NCI-H2227 (cell line): Measurements from ENCODE around the gene LINC01488.

Experiments used
- DNase-seq: peaks from one replicate; lab custom pipeline; 2025; ENCODE audit not compliant: unreplicated experiment; lab: John Stamatoyannopoulos, UW

Gene LINC01488

DNA sequence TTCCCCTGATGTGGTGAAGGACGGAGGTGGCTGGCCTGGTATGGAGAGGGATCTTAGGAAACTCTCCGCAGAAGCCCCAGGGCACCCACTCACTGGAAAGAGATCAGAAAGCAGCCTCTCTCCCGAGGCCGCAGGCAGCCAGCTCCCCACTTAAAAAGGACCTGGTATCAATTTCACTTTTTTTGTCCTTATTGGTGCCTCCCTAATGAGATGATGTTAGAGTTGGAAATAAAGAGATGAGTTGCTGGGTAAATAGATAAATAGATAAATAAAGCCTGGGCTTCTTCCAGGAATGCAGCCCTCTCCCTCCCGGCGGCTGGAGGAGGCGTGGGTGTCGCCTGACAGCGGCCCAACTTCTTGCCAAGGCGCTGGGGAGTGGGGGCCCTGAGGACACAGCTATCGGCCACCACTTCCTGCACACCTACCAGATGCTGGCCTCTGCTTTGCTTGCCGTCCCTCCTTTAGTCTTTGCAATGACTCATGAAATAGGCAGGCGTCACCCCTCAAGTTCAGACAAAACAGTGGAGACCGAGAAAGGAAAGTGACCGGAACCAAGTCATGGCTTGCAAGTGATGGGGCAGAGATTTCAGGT lies 42.9 kb downstream of the LINC01488 start:
- no peak for DNase-seq

DNA sequence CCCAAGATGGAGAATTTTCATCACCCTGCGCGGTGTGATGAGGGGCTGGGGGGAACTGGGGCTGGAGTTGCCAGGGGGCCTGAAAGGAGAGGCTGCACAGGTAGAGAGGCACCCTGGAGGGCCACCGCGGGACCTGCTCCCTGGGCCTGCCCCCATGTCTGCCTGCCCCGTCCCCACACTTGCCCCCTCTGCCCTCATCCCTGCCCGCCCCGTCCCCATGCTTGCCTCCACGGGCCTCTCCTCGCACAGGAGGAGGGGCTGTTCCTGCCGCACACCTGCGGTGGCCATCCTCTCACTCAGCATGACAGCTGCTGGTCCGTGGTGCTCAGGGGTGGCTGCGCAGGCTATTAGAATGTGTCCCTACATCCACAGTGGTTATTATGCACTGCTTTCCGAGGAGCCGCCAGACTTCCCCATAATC lies 43.5 kb downstream of the LINC01488 start:
- DNase-seq, result no peak

DNA sequence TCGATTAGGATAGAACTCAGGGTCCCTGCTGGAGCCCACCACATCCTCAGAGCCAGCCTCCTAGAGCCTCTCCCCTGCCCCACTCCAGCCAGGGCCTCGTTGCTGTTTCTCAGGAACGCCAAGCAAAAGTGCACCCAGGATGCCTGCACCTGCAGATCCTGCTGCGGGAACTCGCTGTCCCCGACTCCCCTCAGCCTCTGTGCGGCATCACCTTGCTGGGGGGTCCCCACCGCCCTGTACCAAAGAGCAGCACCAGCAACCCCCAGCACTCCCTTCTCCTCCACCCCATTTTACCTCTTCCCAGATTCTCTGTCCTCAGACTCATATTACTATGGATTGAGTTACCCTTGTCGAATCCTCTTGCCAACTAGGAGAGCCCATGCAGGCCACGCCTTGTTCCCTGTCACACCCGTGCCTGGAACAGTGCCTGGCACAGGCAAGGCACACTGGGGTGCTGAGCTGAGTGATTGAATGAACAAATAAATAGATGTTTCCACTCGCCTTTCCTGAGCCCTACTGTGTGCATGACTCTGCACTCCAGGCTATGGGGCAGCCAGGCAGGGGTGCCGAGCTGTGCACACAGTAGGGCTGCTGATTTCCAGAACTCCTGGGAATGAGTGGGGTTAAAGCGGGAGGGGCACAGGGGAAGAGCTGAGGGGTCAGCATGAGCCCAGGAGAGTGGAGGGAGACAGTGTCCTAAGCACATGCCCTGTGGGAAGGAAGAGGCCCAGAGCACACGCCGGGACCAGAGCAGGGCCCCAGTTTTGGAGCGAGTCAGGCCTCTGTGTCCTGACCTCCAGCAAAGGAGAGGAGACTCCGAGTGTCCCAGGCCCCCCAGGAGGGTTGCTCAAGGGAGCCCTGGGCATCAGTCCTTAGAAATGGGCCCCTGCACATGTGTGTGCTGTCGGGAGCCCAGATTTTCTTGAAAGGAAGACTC lies 44.3 kb downstream of the LINC01488 start:
- DNase-seq, result no peak

DNA sequence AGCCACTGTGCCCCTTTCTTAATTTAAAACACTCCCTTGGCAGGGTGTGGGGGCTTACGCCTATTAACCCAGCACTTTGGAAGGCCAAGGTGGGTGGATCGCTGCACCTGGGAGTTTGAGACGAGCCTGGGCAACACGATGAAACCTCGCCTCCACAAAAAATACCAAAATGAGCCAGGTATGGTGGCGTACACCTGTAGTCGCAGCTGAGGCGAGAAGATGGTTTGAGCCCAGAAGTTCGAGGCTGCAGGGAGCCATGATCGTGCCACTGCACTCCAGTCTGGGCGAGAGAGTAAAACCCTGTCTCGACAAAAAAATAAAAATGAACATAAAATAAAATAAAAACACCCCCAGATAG lies 45.0 kb downstream of the LINC01488 start:
- no peak for DNase-seq

DNA sequence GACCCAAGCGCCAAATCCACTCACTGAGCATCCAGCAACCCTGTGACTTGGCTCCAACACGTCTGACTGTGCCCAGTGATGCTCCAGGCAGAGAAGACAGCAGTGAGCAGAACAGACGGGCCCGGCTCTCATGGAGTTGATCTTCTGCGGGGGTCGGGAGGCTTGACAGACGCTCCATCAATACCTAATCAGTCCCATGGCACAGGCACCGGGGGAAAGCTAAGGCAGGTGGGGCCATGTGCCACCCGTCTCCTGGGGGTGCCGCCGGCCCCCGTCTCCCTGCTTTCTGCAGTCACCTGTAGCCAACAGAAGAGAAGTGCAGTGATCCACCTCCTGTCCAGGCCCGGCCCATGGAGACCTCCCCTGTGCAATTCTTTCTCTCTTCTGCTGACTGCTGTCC lies 47.5 kb downstream of the LINC01488 start:
- DNase-seq, result no peak

DNA sequence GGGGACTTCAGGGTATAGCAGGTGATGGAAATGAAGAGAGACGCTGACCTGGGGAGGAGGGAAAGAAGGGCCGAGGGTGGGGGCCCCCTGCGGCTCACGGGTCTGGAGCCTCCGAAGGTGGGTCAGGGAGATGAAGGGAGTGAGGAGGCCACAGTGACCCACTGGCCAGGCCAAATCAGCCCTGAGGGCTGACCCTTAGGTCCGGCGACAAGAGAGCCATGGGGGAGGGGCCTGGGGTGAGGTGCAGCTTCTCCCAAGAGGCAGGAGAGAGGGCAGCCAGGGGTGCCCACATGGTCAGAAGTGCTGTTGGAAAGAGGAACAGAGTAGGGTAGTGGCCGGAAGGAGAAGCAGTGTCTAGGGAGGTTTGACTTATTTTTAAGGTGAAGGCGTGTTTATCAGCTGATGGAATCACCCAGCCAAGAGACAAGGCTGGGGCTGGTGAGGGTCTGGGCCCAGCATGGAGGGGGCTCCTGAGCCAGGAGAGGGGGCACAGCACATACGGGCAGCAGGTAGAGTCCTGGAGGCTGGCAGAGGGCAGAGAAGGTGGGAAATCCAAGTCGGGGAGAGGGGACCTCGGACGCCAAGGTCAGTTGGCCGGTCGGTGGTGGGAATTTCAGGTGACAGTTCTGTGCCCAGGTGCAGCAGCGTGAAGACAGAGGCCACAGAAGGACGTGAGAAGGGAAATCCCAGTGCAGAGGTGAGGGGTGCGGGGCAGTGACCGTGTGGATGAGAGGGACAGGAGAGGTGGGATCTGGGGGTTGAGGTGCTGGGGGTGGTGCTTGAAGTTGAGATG lies 49.0 kb downstream of the LINC01488 start:
- DNase-seq, result no peak

DNA sequence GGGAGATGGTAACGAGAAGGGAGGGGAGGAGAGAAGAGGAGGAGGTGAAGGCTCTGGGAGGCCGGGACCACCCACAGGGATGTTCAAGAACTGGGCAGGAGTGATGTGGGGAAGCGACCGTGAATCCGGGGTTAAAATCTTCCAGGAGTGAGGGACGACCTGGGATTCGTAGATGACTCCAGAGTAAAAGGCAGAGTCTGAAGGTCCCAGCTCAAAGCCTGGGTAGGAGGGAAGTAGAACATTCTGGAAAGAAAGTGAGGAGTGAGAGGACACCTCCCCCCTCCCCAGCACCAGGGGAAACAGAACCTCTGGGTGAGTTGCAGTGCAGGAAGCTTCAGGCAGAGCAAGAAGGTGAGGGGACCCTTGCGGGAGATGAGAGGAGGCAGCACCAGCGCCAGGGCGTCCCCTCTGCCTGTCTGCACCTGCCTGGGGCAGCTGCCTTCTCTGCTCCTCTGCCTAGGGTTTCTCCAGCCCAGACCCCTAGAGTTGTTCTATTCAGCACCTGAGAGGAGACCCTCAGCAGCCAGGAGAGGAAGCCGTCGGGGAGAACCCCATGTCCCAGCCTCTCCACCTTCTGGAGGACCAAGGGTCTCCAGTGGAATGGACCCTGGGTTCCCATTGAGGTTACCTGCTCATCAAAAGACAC lies 49.7 kb downstream of the LINC01488 start:
- DNase-seq, result no peak

DNA sequence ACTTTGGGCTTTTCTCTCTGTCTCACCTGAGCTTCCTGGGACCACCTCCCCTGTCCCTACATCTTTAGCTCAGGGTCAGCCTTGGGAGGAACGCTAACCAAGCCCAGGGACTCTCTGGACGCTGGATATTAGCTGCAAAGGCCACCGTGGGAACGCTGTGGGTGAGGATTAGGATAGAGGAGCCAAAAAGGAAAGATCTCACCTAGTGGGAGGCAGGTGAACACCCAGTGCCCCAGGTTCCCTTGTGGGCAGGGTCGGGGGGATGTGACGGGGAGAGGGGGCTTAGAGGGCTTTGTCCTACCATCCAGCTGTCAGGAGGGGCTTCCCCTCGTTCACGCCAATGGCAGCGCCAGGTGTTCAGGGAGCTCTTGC lies 50.2 kb downstream of the LINC01488 start:
- no peak for DNase-seq

DNA sequence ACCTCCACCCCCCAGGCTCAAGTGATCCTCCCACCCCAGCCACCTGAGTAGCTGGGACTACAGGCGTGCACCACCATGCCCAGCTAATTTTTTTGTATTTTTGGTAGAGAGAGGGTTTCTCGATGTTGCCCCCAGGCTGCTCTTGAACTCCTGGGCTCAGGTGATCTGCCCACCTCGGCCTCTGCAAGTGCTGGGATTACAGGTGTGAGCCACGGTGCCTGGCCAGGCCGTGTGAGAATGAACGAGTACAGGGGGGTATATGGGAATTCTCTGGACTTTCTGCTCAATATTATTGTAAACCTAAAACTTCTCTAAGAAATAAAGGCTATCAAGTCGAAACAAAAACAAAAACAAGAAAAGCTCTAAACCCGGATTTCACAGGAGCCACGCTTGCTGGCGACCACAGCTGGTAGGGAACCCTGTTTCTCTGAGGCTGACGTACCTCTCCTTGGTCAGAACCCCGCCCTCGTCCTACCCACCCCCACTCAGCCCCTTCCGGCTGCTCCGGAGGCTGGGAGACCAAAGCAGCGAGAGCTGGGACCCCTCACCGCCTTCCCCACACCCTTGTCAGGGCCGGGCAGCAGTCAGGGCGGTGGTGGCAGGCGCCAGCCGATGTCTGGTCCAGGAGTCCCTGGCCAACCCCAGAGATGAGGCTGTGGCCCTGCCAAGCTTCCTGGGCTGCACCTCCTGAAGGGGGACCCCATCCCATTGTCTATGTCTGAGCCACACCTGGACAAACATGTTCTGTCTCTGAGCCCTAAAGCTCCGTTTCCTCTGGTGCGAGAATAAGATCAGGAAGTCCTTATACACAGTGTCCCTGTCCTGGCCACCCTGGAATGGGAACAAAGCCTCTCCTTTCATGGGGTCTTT lies 52.1 kb downstream of the LINC01488 start:
- DNase-seq, result no peak

DNA sequence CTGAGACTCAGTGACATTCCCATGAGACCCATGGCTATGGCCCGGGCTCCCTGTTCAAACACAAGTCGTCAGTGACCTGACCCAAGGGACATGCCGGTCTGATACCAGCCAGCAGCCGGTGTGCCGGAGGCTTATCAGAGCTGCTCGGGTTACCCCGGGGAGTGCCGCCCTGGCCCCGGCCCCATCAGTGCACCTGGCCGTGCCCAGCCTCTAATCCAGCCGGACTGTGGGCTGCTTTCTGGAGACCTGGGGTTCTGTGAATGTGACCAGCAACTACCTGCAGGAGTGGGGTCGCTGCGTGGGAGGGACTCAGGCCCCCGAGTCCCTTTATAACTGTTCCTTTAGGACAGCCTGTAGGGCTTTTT lies 52.7 kb downstream of the LINC01488 start:
- DNase-seq, result no peak

DNA sequence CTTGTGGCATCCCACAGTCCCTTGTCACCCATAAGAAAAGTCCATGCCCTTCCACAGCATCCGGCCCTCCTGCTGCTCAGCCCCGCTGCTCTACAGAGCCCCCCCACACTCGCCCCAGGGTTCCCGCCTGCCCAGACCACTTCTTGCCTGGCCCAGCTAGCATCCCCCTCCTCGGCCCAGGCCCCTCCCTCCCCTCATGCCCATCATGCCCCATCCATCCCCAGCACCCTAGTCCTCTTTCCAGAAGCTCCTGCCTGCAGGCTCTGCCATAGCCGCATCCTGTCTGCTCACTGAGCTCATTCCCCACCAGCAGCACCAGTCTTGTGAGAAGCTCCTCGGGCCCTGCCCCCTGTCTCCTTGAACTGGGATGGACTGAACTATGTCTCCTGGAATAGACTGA lies 54.4 kb downstream of the LINC01488 start:
- DNase-seq, result no peak

DNA sequence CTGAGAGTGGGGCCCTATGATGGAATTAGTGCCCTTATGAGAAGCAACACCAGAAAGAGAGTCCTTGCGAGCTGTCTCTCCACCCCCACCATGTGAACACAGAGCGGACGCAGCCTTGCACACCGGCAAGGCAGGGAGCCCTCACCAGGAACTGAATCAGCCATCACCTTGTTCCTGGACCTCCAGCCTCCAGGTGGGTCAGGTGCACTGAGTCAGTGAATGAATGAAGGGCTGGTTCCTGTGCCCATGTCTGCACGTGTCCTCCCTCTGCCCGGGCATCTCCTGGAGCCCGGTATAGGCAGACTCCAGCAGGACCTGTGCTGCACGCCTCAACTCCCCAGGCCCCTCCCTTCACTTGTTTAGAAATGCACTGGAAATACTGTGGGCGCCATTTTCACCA lies 54.9 kb downstream of the LINC01488 start:
- DNase-seq, result no peak

DNA sequence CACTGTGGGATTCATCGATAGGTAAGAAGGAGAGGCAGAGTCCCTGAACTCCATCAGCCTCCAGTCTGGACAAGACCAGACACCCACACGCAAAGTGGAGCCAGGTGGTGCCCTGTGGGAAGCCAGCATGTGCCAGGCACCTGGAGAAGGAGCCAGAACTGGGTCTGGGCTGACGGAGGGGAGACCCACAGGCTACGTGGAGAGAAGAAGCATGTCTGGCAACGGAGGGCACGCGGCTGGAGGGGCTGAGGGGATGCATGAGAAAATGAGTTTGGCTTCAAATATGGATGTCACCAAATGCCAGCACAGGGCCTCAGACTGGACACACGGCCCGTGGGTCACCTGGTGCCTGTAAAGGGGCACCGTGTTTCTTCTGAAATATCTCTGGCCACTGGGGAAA lies 55.7 kb downstream of the LINC01488 start:
- no peak for DNase-seq

DNA sequence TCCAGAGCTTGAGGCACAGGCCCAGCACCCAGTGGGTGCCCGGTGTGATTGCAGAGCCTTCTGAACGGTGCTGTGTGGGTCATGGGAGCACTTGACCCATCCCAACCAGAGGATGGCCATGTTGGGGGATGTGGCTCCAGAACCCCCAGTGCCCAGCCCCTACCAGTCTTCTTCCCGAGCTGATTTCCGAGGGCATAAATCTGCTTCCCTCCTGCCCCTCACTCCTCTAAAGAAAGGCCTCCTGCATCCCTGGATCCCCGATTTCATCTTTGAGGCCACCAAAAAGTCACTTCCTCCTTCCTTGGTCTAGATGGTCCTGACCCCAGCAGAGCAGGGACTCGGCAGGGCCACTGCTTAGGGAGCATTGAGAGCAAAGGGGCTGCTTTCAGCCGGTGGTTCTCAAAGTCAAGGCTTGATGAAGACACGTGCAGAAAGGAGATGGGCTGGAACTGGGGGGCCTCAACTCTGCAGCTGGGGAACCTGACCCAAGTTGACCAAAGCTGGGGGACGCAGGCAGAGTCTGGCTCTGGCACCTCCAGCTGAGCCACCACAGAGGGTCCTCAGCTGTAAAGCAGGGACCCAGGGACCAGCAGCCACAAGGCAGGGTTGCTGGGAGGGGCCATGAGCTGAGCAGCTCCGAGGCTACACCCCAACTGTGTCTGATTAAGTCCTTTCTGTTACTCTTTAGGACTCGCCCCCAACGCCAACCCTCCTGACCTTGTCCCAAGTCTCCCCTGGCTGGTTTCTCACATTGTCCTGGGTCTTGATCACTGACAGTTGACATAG lies 56.6 kb downstream of the LINC01488 start:
- DNase-seq, result no peak

DNA sequence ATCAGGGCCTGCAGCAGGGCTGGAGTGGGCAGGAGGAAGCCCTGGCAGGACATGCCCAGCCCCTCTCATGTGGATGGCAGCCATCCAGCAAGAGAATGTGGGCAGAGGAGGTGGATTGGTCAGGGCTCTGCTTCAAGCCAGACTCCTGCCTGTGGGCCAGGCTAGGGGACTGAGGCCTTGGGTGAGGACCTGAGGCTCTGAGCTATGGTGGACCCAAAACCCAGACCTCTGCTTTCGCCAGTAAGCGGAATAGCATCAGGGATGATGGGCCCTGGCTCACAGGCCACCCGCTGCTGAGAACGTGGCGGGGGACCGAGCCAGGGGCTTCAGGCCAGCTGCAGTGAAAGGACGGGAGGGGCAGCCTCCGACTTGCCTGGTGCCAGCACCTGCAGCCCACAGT lies 57.4 kb downstream of the LINC01488 start:
- DNase-seq, result no peak

DNA sequence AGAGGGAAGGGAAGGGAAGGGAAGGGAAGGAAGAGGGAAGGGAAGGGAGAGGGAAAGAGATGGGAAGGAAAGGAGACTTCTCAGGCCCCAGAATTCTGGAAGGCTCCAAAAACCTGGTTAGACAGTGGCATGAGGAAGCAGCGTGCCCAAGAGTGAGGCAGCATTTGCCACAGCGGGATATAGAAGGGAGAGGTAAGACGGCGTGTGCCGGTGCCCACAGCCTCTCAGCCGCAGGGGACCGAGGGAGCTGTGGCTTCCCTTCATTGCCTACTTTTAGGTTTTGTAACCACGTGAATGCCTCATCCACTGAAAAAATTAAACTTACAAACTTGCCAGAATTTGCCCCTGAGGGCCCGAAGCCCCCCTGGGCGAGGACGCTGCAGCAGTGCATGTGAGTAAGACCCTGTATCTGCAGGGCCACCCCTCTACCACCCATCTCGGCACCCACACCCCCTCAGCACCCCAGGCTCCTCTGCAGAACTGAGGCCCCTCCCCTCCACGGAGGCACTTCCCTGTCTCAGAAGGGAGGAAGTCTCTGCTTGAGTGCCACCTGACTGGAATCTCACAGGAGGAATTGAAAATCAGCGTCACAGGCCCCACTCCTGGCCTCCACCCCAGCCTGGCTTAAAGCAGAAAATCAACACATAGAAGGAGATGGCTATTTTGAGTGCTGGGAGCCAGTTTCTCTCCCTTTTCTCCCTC lies 58.1 kb downstream of the LINC01488 start:
- DNase-seq, result no peak

DNA sequence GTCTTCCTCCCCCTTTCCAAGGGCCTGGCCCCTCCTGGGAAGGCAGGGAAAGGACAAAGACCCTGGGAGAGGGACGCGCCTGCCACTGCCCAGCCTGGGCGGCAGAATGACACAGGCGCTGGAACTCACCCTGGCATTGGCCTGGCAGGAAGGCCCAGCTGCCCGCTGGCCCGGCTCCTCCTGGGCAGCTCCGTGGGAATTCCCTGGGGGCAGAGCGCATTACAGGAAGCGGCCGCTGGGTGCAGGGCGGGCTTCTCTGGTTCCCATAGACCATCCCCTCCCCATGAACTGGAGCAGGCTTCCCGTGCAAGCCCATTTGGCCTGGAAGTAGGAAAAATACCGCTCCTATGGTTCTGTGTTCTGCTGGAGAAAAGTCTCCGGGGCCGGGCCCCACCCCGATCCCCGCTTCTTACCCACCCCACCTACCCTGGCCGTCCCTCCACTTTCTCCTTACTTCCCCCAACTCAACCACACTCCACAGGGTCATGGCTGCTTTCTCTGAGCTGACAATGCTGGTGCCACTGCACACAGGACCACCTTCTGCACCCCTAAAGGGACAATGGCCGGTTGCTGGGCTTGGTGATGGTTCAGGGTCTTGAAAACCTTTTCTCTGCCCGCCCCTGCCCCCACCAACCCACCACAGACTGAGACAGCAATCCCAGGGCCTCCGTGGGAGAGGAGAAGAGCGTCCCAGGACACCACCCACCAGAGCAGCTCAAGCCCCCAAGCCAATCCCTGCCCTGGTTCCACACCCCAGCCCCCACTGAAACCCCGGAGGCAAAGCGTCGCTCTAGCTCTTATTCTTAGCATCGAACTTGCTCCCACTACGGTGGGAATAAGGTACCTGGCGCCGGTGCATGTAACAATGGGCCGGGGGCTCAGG lies 58.9 kb downstream of the LINC01488 start:
- no peak for DNase-seq

DNA sequence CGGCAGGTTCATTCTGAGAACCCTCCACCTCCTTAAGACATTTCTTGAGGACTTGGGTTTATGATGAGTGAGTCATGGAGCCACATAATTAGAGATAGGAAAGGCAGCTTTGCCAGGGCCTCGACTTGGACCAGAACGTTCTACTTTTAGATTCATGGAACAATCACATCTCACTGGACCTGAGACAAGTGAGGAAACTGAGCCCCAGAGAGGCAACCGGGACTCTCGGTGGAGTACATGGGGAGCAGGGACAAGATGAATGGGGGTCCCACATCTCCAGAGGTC lies 59.5 kb downstream of the LINC01488 start:
- DNase-seq, result no peak
